ENCODE data around the gene C17orf50.
A peak's percentile ranks its signal among the peaks of the same experiment; 100 is the strongest.

C17orf50 gene

DNA sequence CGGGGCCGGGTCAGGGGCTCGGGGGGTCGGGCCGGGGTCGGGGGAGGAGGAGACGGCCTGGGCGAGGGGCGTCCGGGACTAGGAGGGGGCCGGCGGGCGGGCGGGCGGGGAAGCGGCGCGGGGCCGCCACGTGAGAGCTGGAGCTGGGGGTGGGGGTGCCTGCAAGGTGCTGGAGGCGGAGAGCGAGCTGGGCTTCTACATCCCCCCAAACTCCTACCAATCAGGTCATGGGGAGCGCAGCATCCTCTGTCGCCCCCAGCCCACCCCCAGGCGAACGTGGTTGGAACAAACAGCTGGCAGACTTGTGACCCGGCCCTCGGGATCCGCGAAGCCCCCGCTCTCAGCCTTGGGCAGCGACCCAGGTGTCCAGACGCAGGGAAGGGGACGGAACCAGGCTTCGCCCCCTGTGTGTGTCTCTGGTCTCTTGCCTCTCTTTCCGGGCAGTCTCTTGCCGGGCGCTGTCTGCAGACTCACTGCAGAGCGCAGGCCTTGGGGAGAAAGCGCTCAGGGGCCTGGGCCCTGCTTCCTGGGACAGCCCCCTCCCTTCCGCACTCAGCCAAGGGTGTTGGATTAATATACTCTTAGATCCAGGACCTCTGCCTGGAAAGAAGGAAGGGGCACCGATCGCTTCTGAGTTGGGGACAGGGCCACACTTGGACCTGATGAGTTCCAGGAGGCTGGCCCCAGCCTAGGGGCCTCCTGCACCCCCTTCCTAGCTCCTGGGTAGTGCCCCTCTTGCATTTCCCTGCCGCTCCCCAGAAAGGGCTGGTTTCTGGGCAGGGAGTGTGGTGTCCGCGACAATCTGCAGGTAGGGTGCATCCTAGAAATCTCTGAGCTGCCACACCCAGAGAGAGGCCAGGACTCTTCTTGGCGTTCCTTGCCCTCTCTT, 28.5 kb upstream of the C17orf50 start:
- peak in 13 of 42 donors; percentile 27 to 57 (median 48) for DNase-seq
- intact Hi-C loops (cut with DNase I) = no loop called here

GRCh38 chr17:35732806-35733136, 27.9 kb upstream of the C17orf50 start:
- intact Hi-C loops (cut with DNase I) = no loop called here
- DNase-seq = peak in 1 of 42 donors; percentile 23

DNA sequence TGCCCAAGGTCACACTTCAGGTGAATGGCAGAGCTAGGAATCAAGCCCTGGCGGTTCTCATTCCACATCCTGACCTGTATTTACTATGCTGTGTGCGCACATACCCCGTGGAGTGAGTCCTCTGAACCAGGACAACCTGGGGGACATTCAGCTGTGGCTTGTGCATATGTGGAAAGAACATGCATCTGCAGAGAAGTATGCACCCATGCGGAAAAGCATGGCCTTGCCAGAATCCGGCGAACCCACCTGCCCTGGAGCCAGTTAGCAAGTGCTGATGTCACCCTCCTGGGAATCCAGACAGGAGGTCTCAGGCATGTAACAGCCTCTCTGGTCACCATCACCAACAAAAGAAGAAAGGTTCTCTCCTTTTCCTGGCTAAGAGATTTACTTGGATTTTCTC, 27.3 kb upstream of the C17orf50 start:
- intact Hi-C loops (cut with DNase I) = no loop called here
- peak in 2 of 42 donors; percentile 19 to 21 for DNase-seq

DNA sequence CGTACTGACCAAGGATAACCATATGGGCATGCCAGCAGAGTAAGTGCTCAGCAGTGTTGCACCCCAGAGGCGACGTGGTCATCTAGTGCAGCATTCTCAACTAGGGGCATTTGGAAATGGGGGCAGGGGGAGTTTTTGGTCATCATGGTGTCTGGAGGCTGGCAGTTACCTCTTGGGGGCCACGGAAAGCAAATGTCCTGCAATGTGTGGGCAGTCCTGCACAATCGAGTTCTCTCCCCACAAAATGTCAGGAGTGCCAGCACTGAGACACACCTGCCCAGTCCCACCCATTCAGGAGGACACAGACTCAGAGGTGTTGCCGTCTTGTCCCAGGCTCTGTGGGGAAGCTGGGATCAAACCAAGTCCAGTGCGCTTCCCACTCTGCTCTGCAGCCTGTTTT, 26.3 kb upstream of the C17orf50 start:
- DNase-seq = peak in 2 of 42 donors; percentile 23 to 27
- intact Hi-C loops (cut with DNase I) = no loop called here

- intact Hi-C loops (cut with DNase I) = no loop called here
Observed at GRCh38 chr17:35735036-35735805, 25.5 kb upstream of the C17orf50 start.

DNA sequence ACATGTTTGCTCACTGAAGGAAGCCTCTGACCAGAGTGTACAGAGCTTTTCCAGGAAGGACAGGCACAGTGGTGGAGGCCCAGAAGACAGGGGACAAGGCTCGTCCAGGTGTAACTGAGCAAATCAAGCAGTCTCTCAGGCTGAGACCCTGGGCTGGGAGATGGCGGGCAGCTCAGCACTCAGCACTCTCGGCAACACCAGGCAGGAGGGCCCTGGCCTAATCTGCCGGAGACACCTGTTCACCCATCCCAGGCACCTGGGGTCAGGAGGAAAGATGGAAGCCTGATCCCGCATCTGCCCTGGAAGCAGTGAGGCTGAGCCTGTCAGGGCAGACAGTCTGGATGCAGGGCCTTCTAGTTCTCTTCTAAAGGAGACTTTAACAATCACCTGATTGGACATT, 24.5 kb upstream of the C17orf50 start:
- intact Hi-C loops (cut with DNase I) = no loop called here
- DNase-seq = peak in 2 of 42 donors; percentile 22 to 38

More at GRCh38 chr17:35735036-35735805, 25.5 kb upstream of the C17orf50 start:
- peak in 2 of 42 donors; percentile 35 to 43 for DNase-seq

GRCh38 chr17:35738519-35739133, 22.1 kb upstream of the C17orf50 start:
- intact Hi-C loops (cut with DNase I) = no loop called here
- peak in 2 of 42 donors; percentile 23 to 34 for DNase-seq

DNA sequence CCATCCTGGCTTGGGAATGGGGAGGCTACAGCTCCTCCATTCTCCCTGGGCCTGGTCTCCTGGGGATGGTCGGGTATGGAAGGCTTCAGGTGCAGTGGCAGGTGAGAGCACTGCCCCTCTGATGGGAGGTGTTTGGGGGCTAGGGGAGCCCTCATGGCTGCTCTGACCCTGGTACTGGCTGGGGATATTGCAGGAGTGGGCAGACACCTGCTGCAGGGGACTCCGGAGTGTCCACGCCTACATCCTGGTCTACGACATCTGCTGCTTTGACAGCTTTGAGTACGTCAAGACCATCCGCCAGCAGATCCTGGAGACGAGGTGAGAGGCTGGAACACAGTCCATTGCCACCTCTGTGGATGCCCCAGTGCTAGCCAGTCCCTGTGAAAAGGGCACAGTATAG, 20.5 kb upstream of the C17orf50 start:
- DNase-seq = peak in 1 of 42 donors; percentile 9
- intact Hi-C loops (cut with DNase I) = loop anchor here (10.0 kb wide), 1 partner anchor 425 kb away; no protein-coding TSS in a partner anchor

DNA sequence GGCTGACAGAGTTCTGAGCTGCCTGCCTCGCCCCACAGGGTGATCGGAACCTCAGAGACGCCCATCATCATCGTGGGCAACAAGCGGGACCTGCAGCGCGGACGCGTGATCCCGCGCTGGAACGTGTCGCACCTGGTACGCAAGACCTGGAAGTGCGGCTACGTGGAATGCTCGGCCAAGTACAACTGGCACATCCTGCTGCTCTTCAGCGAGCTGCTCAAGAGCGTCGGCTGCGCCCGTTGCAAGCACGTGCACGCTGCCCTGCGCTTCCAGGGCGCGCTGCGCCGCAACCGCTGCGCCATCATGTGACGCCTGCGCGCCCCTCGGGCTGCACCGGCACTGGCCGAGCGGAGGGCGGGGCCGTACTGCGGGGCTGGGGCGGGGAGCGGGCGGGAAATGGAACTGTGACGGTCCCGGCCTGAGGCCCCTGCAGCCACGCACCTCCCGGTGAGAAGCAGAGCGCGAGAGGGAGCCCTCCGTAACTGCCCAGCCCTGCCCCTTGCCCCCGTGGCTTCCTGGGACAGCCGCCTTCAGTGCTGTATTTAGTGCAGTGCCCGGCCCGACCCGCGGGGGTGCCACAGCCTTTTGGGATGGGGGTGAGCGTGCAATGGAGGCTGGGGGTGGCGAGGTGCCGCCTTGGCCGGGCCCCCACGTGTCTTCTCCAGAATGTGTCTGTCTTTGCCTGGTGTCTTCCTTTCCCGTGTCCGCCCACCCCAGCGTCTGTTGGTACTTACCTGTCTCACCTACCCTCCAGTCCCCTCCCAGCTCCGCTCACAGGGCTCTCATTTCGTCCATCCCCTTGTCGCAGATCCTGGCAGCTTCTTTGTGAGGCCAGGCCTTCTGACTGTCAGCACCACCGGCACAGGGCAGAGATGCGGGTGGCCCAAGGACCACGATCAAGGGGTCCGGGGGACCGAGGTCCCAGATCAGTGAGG, 19.4 kb upstream of the C17orf50 start:
- DNase-seq = peak in 3 of 42 donors; percentile 17 to 33 (median 30)
- intact Hi-C loops (cut with DNase I) = loop anchor here (10.0 kb wide), 1 partner anchor 426 kb away; no protein-coding TSS in a partner anchor

DNA sequence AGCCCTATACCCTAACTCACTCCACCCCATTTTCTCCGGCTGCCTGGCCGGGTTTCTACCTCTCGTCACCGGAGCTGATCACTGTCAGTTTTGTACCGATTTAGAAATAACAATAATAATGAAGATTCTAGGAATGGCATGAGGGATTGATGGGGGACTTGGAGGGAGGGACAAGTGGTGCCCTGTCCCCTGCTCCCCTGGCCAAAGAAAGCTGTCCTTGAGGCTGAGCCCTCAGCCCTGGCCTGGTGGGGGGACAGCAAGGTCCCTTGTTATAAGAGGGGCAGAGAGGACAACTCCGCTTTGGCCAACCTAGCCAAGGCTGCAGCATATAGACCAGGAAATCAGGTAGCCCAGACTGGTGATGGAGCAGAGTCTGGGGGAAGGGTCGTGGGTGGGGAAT, 18.2 kb upstream of the C17orf50 start:
- DNase-seq = peak in 1 of 42 donors; percentile 9
- intact Hi-C loops (cut with DNase I) = loop anchor here (10.0 kb wide), 1 partner anchor 428 kb away; no protein-coding TSS in a partner anchor

DNA sequence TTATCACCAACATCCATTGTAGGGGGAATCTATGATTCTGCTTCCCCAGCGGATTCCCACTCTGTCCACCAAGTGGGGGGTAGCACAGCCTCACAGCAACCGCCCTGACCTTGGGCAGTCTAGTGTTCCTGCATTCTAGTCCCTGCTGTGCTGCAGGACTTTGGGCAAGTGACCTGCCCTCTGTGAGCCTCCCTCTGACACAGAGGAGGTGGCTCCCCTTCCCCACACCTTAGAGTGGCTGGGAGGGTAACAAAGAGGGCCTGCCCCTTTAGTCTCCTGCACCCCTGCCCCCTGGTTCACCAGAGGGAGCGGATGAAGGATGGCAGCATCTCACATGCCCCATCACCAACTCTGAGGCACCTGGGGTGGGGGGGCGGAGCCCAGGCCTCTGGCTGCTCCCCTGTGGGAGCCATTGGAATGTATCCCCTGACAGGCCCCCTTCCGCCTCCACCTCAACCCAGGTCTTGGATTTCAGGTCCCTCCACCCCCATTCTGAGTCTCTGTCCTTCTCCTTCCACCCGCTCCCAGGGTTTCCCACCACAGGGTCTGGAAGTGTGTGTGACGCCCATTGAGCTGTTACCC, 17.7 kb upstream of the C17orf50 start:
- intact Hi-C loops (cut with DNase I) = loop anchor here (10.0 kb wide), 1 partner anchor 428 kb away; no protein-coding TSS in a partner anchor
- no peak for DNase-seq

GRCh38 chr17:35743626-35744328, 16.9 kb upstream of the C17orf50 start:
- intact Hi-C loops (cut with DNase I) = loop anchor here (10.0 kb wide), 1 partner anchor 429 kb away; no protein-coding TSS in a partner anchor
- DNase-seq = no peak

GRCh38 chr17:35744830-35745229, 15.9 kb upstream of the C17orf50 start:
- DNase-seq = no peak
- intact Hi-C loops (cut with DNase I) = loop anchor here (10.0 kb wide), 1 partner anchor 430 kb away; no protein-coding TSS in a partner anchor

DNA sequence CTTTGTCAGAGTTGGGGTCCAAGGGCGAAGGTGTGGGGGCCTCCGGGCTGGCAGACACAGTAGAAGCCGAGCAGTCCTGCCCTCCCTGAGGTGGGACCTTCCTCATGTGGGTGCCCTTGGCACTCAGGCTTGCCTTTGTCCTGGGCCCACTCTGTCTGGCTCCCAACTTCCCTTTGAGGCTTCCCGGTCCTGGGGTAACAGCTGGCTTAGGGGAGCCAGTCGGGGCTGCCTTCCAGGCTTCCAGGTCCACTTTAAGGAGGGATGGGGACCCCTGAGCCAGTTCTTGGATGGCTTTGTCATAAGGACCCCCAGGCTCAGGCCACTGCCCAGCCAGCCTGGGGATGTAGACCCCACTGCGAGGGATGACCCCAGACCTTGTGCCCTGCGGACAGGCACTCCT, 15.4 kb upstream of the C17orf50 start:
- no peak for DNase-seq
- intact Hi-C loops (cut with DNase I) = loop anchor here (10.0 kb wide), 1 partner anchor 430 kb away; no protein-coding TSS in a partner anchor

DNA sequence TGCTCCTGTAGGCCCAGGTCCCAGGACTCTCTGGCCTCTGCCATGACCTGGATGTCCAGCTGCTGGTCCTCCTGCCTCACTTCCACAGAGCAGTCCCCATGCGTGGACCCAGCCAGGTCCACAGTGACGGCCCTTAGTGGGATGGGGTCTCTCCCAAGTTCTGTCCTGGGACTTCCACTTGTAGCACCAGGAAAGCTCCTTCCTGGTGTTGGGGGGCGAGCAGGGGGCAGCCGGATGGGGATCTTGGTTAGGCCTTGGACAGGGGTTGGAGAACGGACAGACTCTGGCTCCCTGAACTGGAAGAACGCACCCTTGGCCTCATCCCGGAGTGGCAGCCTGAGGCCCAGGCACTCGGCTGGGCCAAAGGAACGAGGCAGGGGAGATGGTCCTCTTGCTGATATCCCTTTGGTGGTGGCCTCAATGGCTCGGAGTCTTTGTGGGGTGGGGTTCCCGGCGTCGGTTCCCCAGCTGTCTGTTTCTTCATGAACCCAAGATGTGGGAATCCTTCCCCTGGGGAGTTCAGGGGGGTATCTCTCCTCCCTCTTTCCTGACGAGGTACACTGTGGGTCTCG, 14.9 kb upstream of the C17orf50 start:
- DNase-seq = no peak
- intact Hi-C loops (cut with DNase I) = loop anchor here (2.0 to 10.0 kb wide), 2 partner anchors 133 to 431 kb away; no protein-coding TSS in a partner anchor

- DNase-seq = peak; percentile 63 to 93 (median 83)
- intact Hi-C loops (cut with DNase I) = loop anchor here (2.0 to 10.0 kb wide), 2 partner anchors 135 to 433 kb away; no protein-coding TSS in a partner anchor
Observed at GRCh38 chr17:35747540-35748017, 13.1 kb upstream of the C17orf50 start.

All from head of caudate nucleus (tissue), 42 donors.